Glomerular visceral epithelial cell (primary cell): ENCODE results near the gene EME2.

ENCODE experiments used
- DNase-seq: peaks from one replicate; pipeline ENCODE4 v3.0.0-alpha.2; 2016; ENCODE audit errors: extremely low spot score

The EME2 gene

DNA sequence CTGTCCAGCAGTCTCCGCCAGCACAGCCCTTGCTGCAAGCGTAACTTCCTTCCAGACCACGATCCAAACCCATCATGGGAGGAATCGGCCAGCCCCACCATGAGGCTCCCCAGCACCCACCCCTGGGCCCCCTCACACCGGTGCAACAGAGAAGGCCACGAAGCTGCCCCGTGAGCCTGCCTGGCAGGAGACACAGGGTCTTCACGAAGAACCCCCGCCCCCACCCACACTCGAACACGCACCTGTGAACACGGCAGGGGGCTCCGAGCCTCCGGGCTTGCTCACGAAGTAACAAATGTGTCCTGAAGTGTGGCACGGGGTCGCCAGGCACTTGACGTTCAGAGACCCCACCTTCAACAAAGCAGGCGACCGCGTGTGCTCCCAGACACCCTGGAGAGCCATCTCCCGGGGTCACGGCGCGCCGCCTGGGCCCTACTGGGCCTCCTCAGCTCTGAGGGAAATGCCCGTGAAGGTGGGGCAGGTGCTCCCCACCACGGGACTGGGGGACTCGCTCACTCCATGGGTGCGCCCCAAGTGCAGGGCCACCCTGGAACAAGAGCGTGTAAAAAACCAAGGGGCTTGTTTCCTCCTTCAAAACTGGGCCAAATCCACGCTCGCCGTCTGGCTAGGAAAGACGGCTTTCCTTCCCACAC, 46.4 kb downstream of the EME2 start:
- DNase-seq = no peak

DNA sequence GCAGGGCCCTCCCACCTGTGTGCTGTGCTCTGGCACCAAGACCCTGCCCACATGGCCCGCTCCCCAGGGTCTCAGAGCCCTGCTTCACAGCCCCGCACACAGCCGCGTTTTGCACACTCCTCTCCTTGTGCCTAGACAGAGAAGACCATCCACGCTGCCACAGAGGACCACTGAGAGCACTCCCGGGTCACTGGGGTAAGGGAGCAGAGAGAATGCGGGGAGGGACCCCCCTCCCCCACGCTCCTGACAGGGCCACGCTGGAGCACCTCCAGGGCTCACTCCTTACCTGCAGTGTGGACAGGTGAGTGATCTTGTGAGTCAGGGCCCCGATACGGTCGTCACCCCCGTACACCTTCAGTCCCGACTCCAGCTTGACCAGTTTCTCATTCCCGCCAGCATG, 47.0 kb downstream of the EME2 start:
- no peak for DNase-seq

GRCh38 chr16:1820096-1820945, 47.7 kb downstream of the EME2 start:
- no peak for DNase-seq

DNA sequence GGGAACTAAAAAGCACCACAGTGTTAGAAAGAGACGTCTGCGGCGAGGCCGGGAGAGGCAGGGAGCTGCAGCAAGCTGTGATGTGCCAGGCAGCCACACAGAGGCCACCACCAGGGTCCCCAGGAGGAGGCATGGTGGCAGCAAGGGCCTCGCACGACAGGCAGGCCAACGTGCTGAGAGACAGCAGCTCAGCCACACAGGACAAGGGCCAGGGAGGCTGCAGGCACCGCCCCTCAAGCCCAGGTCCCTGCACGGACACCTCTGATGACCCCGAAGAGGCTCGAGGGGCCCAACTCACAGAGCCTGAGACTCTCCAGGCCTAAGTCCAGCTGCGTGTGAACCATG, 48.3 kb downstream of the EME2 start:
- DNase-seq = no peak

DNA sequence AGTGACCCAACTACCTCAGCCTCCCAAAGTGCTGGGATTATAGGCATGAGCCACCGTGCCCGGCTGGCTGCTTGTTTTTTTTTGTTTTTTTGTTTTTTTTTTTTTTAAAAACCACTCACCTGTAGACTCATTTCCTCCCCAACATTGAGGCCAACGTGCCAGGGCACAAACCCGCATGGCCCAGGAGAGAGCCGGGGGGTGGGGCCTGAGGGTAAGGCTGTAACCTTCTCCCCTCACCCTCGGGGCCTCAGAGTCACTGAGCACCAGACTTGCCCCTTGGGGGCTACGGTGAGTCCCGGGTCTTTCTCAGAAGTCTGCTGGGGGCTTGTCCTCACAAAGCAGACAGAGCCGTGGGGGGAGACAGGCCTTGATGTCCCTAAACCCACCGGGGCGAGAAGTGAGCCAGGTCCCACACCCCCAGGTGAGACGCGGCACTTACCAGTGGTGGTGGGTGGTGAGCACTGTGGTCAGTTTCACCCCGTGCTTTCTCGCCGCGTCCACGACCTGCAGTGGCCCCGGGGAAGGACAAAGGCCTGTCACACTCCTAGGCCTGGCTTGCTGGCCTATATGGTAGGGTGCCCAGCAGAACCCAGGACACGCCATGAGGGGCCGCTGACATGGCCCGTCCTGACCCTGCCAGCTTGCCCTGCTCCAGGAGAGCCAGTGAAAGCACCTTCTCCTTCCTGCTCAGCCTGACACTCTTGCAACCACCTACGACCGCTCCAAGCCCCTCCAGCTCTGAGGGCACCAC, 49.4 kb downstream of the EME2 start:
- DNase-seq = no peak

DNA sequence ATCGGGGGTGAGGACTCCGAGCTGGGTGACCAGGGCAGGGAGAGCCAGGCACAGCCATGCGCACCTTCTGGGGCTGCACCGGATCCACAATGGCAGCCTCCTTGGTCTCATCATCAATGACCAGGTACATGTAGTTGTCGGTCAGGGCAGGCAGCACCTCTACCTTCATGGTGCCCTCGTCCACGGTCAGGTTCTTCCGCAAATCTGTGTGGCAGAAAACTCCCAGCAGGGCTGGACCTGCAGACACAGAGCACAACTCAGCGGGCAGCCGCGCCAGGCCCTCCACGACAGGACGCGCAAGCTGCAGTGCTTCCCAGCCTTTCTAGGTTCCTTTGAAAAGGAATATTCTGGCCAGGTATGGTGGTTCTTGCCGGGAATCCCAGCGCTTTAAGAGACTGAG, 50.2 kb downstream of the EME2 start:
- no peak for DNase-seq

GRCh38 chr16:1823821-1824220, 51.2 kb downstream of the EME2 start:
- peak; percentile 66 for DNase-seq

DNA sequence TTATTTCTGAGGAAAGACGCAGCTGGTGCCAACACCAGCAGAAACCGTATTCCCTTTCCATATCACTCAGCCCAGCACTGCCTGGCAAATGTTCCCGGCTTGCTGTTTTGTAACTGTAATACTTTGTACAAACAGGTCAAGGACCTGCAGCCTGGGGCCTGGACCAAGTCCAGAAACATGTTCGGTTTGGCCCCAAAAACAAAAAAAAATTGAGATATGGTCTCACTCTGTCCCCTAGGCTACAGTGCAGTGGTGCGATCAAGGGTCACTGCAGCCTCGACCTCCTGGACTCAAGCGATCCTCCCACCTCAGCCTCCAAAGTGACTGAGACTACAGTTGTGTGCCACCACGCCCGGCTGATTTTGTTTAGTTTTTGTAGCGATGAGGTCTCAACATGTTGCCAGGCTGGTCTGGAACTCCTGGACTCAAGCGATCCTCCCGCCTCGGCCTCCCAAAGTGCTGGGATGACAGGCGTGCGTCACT, 52.8 kb downstream of the EME2 start:
- no peak for DNase-seq
